GM12878 (cell line): ENCODE measurements around the gene KLF3. TPM values are rescaled to one million over a fixed set of nuclear protein-coding genes. Genes with fewer than 3 reads are reported as not detected.

Experiments used
- BCL11A ChIP-seq: IDR thresholded peaks from 2 replicates; pipeline ENCODE4 v1.6.1; 2011; ENCODE audit warnings: low read depth, low read length
- BMI1 ChIP-seq: fragments of 450-650 bp; IDR thresholded peaks from 2 replicates; pipeline ENCODE4 v1.6.1; 2016; ENCODE audit warnings: mild to moderate bottlenecking, moderate library complexity, borderline replicate concordance
- CHD1 ChIP-seq: IDR thresholded peaks from 2 replicates; pipeline ENCODE4 v1.6.1; 2012; ENCODE audit warnings: low read depth, low read length, improper control_type of control experiment
- EED ChIP-seq: sonication (generic); IDR thresholded peaks from 2 replicates; pipeline ENCODE4 v1.6.1; 2016; ENCODE audit warnings: antibody characterized with exemption, low read depth
- IRF4 ChIP-seq: IDR thresholded peaks from 2 replicates; pipeline ENCODE4 v1.6.1; 2011; ENCODE audit warnings: low read depth, low read length
- KLF5 ChIP-seq: fragments of 450-650 bp; IDR thresholded peaks from 2 replicates; pipeline ENCODE4 v1.6.1; 2014; ENCODE audit warnings: mild to moderate bottlenecking; ENCODE audit not compliant: partially characterized antibody
- NBN ChIP-seq: fragments of 450-650 bp; IDR thresholded peaks from 2 replicates; pipeline ENCODE4 v1.6.1; 2016
- NFIC ChIP-seq: IDR thresholded peaks from 2 replicates; pipeline ENCODE4 v1.6.1; 2012; ENCODE audit warnings: low read depth, mild to moderate bottlenecking, inconsistent platforms, low read length, moderate library complexity
- NFXL1 ChIP-seq: fragments of 450-650 bp; IDR thresholded peaks from 2 replicates; pipeline ENCODE4 v1.6.1; 2017; ENCODE audit warnings: antibody characterized with exemption, mild to moderate bottlenecking, borderline replicate concordance
- NFYA ChIP-seq: IDR thresholded peaks from 2 replicates; pipeline ENCODE4 v1.6.1; 2011; ENCODE audit warnings: low read depth, mild to moderate bottlenecking, low read length, improper control_type of control experiment, borderline replicate concordance
- NFYB ChIP-seq: IDR thresholded peaks from 2 replicates; pipeline ENCODE4 v1.6.1; 2011; ENCODE audit warnings: low read depth, mild to moderate bottlenecking, low read length, improper control_type of control experiment, moderate library complexity; ENCODE audit not compliant: insufficient read depth
- PAX5 ChIP-seq: IDR thresholded peaks from 2 replicates; pipeline ENCODE4 v1.6.1; 2011; ENCODE audit warnings: low read depth, low read length, borderline replicate concordance
- ZNF622 ChIP-seq: fragments of 450-650 bp; IDR thresholded peaks from 2 replicates; pipeline ENCODE4 v1.6.1; 2017; ENCODE audit warnings: mild to moderate bottlenecking, inconsistent platforms
- polyA plus RNA-seq, 11 experiments: library from polyadenylated mRNA; depleted of rRNA in 4 of 11; unstranded in 6 of 11; stranded (reverse) in 5 of 11; fragments of >200 nt; fragmentation: Nextera tagmentation in 4 of 11; fragmentation: Illumina TruSeq in 1 of 11; extraction: Ambion mirVana in 4 of 11; extraction: Trizol in 1 of 11; gene quantifications; 1 replicate in 1 of 11; 2 replicates in 10 of 11; pipeline versions ENCODE4 v1.2.1 to v1.2.3, GENCODE V29; 2011 to 2016; ENCODE audit warnings: inconsistent platforms in 2 of 11, missing spikeins in 2 of 11, low read depth in 1 of 11
- total RNA-seq, 4 experiments: library from RNA; depleted of rRNA in 3 of 4; stranded (reverse); fragments of >200 nt in 3 of 4; fragmentation: Illumina TruSeq in 1 of 4; extraction: Trizol in 1 of 4; gene quantifications; 2 replicates each; pipeline versions ENCODE4 v1.2.1 to v1.2.3, GENCODE V29; 2013 to 2021
- TF ChIP-seq, protein P1 (sequence below): fragments of 450-650 bp; IDR thresholded peaks from 2 replicates; pipeline ENCODE4 v1.6.1; 2017; ENCODE audit warnings: low read depth, mild to moderate bottlenecking, moderate library complexity
- TF ChIP-seq, protein P2 (sequence below): fragments of 450-650 bp; IDR thresholded peaks from 2 replicates; pipeline ENCODE4 v1.6.1; 2017; ENCODE audit warnings: mild to moderate bottlenecking, moderate library complexity
- TF ChIP-seq, protein P3 (sequence below), 3 experiments: IDR thresholded peaks in 2 of 3; conservative IDR thresholded peaks in 1 of 3; 2 replicates each; pipeline ENCODE4 v1.5.1; 2011; ENCODE audit warnings: low read depth in 3 of 3, low read length in 3 of 3, mild to moderate bottlenecking in 3 of 3, control low read depth in 2 of 3, moderate library complexity in 2 of 3, inconsistent platforms in 1 of 3, mixed read lengths in 1 of 3; ENCODE audit not compliant: control insufficient read depth in 2 of 3, insufficient read depth in 1 of 3; ENCODE audit errors: extremely low read depth in 1 of 3
- TF ChIP-seq, protein P4 (sequence below): IDR thresholded peaks from 2 replicates; pipeline ENCODE4 v1.6.1; 2011; ENCODE audit warnings: low read depth, mild to moderate bottlenecking, low read length, moderate library complexity, borderline replicate concordance; ENCODE audit errors: extremely low read depth
- TF ChIP-seq, protein P5 (sequence below): fragments of 450-650 bp; formaldehyde crosslinking; IDR thresholded peaks from 2 replicates; pipeline ENCODE4 v1.4.0; 2022; ENCODE audit warnings: mild to moderate bottlenecking, moderate library complexity

KLF3 gene
- total and polyA plus RNA-seq, 10 of the 15 experiments (the other 5 are each of a cell fraction or from before 2014, with no cell fraction given), result 1.4 to 5.8 (median 2.1) TPM

DNA sequence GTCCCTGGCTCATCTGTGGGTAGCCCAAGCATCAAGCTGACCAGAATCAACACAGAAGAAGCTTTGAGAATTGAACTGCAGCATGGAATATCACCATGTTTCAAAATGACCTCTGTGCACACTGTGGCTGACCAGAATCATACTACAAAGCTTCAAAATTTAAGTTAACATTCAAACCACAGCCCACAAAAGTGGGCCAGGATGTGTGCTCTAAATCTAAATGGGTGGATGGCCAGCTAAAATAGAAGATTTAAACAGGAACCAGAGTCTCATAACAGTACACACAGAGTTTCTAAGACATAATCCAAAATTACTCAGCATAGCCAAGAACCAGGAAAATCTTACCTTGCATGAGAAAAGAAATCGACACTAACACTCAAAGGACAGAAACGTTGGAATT, 46.1 kb downstream of the KLF3 start (continued):
- peak; percentile 96 for TF ChIP-seq NFIC
- no peak for TF ChIP-seq BMI1
- TF ChIP-seq, protein P1, sequence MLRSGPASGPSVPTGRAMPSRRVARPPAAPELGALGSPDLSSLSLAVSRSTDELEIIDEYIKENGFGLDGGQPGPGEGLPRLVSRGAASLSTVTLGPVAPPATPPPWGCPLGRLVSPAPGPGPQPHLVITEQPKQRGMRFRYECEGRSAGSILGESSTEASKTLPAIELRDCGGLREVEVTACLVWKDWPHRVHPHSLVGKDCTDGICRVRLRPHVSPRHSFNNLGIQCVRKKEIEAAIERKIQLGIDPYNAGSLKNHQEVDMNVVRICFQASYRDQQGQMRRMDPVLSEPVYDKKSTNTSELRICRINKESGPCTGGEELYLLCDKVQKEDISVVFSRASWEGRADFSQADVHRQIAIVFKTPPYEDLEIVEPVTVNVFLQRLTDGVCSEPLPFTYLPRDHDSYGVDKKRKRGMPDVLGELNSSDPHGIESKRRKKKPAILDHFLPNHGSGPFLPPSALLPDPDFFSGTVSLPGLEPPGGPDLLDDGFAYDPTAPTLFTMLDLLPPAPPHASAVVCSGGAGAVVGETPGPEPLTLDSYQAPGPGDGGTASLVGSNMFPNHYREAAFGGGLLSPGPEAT, result no peak
- peak; percentile 46; the same call in 1 of the 2 replicates for TF ChIP-seq EED
- no peak for TF ChIP-seq ZNF622
- TF ChIP-seq, protein P2, sequence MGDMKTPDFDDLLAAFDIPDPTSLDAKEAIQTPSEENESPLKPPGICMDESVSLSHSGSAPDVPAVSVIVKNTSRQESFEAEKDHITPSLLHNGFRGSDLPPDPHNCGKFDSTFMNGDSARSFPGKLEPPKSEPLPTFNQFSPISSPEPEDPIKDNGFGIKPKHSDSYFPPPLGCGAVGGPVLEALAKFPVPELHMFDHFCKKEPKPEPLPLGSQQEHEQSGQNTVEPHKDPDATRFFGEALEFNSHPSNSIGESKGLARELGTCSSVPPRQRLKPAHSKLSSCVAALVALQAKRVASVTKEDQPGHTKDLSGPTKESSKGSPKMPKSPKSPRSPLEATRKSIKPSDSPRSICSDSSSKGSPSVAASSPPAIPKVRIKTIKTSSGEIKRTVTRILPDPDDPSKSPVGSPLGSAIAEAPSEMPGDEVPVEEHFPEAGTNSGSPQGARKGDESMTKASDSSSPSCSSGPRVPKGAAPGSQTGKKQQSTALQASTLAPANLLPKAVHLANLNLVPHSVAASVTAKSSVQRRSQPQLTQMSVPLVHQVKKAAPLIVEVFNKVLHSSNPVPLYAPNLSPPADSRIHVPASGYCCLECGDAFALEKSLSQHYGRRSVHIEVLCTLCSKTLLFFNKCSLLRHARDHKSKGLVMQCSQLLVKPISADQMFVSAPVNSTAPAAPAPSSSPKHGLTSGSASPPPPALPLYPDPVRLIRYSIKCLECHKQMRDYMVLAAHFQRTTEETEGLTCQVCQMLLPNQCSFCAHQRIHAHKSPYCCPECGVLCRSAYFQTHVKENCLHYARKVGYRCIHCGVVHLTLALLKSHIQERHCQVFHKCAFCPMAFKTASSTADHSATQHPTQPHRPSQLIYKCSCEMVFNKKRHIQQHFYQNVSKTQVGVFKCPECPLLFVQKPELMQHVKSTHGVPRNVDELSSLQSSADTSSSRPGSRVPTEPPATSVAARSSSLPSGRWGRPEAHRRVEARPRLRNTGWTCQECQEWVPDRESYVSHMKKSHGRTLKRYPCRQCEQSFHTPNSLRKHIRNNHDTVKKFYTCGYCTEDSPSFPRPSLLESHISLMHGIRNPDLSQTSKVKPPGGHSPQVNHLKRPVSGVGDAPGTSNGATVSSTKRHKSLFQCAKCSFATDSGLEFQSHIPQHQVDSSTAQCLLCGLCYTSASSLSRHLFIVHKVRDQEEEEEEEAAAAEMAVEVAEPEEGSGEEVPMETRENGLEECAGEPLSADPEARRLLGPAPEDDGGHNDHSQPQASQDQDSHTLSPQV, result no peak
- peak; percentile 7; the same call in 1 of the 2 replicates for TF ChIP-seq IRF4
- TF ChIP-seq NFXL1, result no peak
- no peak for TF ChIP-seq CHD1
- TF ChIP-seq, protein P3, sequence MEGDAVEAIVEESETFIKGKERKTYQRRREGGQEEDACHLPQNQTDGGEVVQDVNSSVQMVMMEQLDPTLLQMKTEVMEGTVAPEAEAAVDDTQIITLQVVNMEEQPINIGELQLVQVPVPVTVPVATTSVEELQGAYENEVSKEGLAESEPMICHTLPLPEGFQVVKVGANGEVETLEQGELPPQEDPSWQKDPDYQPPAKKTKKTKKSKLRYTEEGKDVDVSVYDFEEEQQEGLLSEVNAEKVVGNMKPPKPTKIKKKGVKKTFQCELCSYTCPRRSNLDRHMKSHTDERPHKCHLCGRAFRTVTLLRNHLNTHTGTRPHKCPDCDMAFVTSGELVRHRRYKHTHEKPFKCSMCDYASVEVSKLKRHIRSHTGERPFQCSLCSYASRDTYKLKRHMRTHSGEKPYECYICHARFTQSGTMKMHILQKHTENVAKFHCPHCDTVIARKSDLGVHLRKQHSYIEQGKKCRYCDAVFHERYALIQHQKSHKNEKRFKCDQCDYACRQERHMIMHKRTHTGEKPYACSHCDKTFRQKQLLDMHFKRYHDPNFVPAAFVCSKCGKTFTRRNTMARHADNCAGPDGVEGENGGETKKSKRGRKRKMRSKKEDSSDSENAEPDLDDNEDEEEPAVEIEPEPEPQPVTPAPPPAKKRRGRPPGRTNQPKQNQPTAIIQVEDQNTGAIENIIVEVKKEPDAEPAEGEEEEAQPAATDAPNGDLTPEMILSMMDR (IDR thresholded peaks at IDR 0.05 in 2 of 3, conservative IDR thresholded peaks at IDR 0.05 in 1 of 3; ENCODE audit: control insufficient read depth in 2 of 3, extremely low read depth in 1 of 3, insufficient read depth in 1 of 3, low read depth in 3 of 3, low read length in 3 of 3), result no peak
- TF ChIP-seq KLF5, result no peak
- TF ChIP-seq PAX5, result no peak
- peak; percentile 76; the same call in 1 of the 2 replicates for TF ChIP-seq BCL11A
- TF ChIP-seq, protein P4, sequence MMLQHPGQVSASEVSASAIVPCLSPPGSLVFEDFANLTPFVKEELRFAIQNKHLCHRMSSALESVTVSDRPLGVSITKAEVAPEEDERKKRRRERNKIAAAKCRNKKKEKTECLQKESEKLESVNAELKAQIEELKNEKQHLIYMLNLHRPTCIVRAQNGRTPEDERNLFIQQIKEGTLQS, result no peak
- TF ChIP-seq NBN, result no peak
- TF ChIP-seq, protein P5, sequence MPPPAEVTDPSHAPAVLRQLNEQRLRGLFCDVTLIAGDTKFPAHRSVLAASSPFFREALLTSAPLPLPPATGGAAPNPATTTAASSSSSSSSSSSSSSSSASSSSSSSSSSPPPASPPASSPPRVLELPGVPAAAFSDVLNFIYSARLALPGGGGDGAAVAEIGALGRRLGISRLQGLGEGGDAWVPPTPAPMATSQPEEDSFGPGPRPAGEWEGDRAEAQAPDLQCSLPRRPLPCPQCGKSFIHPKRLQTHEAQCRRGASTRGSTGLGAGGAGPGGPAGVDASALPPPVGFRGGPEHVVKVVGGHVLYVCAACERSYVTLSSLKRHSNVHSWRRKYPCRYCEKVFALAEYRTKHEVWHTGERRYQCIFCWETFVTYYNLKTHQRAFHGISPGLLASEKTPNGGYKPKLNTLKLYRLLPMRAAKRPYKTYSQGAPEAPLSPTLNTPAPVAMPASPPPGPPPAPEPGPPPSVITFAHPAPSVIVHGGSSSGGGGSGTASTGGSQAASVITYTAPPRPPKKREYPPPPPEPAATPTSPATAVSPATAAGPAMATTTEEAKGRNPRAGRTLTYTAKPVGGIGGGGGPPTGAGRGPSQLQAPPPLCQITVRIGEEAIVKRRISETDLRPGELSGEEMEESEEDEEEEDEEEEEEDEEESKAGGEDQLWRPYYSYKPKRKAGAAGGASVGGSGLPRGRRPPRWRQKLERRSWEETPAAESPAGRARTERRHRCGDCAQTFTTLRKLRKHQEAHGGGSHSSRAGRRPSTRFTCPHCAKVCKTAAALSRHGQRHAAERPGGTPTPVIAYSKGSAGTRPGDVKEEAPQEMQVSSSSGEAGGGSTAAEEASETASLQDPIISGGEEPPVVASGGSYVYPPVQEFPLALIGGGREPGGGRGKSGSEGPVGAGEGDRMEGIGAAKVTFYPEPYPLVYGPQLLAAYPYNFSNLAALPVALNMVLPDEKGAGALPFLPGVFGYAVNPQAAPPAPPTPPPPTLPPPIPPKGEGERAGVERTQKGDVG (CRISPR knock-in tag), result no peak
- TF ChIP-seq NFYB, result no peak
- TF ChIP-seq NFYA, result no peak
